MM.1S (cell line): Measurements from ENCODE around the gene CDC20B.
"Not testable (repeated sequence)": the region's sequence is repeated elsewhere in the genome, so short reads cannot be mapped to it uniquely, and the experiment has no call there.

ENCODE experiments used
- DNase-seq: peaks from one replicate; pipeline ENCODE4 v3.0.0-alpha.2; 2015
- H2AFZ ChIP-seq: fragments of 300-600 bp; sonication (generic); 2 replicates; pipeline ENCODE4 v1.6.0; 2016; ENCODE audit warnings: antibody characterized with exemption, low read length
- H3F3A ChIP-seq: fragments of 300-600 bp; sonication (generic); 2 replicates; pipeline ENCODE4 v1.6.1; 2016; ENCODE audit warnings: mild to moderate bottlenecking, antibody characterized with exemption, low read length, moderate library complexity, mixed read lengths; ENCODE audit not compliant: insufficient read depth
- H3K27ac ChIP-seq: fragments of 300-600 bp; sonication (generic); 2 replicates; pipeline ENCODE4 v1.5.1; 2016; ENCODE audit warnings: mild to moderate bottlenecking, low read length
- H3K27me3 ChIP-seq: fragments of 300-600 bp; sonication (generic); replicated peaks from 2 replicates; pipeline ENCODE4 v1.6.0; 2016; ENCODE audit warnings: low read length; ENCODE audit not compliant: insufficient read depth
- H3K36me3 ChIP-seq: fragments of 300-600 bp; sonication (generic); replicated peaks from 2 replicates; pipeline ENCODE4 v1.6.1; 2016; ENCODE audit warnings: mild to moderate bottlenecking, low read length, mixed read lengths; ENCODE audit not compliant: insufficient read depth
- H3K4me1 ChIP-seq: fragments of 300-600 bp; sonication (generic); 2 replicates; pipeline ENCODE4 v1.6.1; 2016; ENCODE audit warnings: low read length, mixed read lengths
- H3K4me2 ChIP-seq: fragments of 300-600 bp; sonication (generic); 2 replicates; pipeline ENCODE4 v1.6.0; 2016; ENCODE audit warnings: low read depth, low read length
- H3K4me3 ChIP-seq: fragments of 300-600 bp; sonication (generic); 2 replicates; pipeline ENCODE4 v1.5.1; 2016; ENCODE audit warnings: low read length, mixed read lengths
- H3K79me2 ChIP-seq: fragments of 300-600 bp; sonication (generic); 2 replicates; pipeline ENCODE4 v1.6.1; 2016; ENCODE audit warnings: mixed run types, low read length, mixed read lengths
- H3K9ac ChIP-seq: fragments of 300-600 bp; sonication (generic); 2 replicates; pipeline ENCODE4 v1.6.1; 2016; ENCODE audit warnings: low read length, mixed read lengths
- H3K9me2 ChIP-seq: fragments of 300-600 bp; sonication (generic); replicated peaks from 2 replicates; pipeline ENCODE4 v1.6.1; 2016; ENCODE audit warnings: mild to moderate bottlenecking, low read length, mixed read lengths; ENCODE audit not compliant: insufficient read depth
- H3K9me3 ChIP-seq: fragments of 300-600 bp; sonication (generic); replicated peaks from 2 replicates; pipeline ENCODE4 v1.6.1; 2016; ENCODE audit warnings: mild to moderate bottlenecking, low read length, mixed read lengths; ENCODE audit not compliant: insufficient read depth
- H4K20me1 ChIP-seq: fragments of 300-600 bp; sonication (generic); 2 replicates; pipeline ENCODE4 v1.6.1; 2016; ENCODE audit warnings: mild to moderate bottlenecking, low read length, moderate library complexity, mixed read lengths; ENCODE audit not compliant: insufficient read depth
- CTCF ChIP-seq: fragments of 300-600 bp; sonication (generic); IDR thresholded peaks from 2 replicates; pipeline ENCODE4 v1.5.1; 2016; ENCODE audit warnings: antibody characterized with exemption, low read length, mixed read lengths
- EZH2 ChIP-seq: fragments of 300-600 bp; sonication (generic); optimal IDR thresholded peaks from 2 replicates; pipeline ENCODE3; 2017; ENCODE audit warnings: low read depth, mild to moderate bottlenecking, antibody characterized with exemption, low read length, mixed read lengths
- EZH2phosphoT487 ChIP-seq: fragments of 300-600 bp; sonication (generic); IDR thresholded peaks from 2 replicates; pipeline ENCODE4 v1.6.1; 2018; ENCODE audit warnings: antibody characterized with exemption, low read length

CDC20B gene

GRCh38 chr5:55096182-55096581 is 76.8 kb downstream of the CDC20B start:
- Histone ChIP-seq H3K9me2 (no peaks in the 10 kb centered on the region), H3K9ac (no peak overlapping the region), H3K27me3 (peaks cover 2% of the 10 kb centered on the region), H3F3A (no peaks in the 10 kb centered on the region), H4K20me1 (no peaks in the 10 kb centered on the region), H3K9me3 (no peaks in the 10 kb centered on the region), H3K4me1 (no peaks in the 10 kb centered on the region), H3K4me3 (no peak overlapping the region), H3K36me3 (no peaks in the 10 kb centered on the region), H3K4me2 (no peak overlapping the region), H3K79me2 (no peaks in the 10 kb centered on the region), H3K27ac (no peak overlapping the region), H2AFZ (no peak overlapping the region)
- TF ChIP-seq EZH2phosphoT487 (no peak), EZH2 (no peak), CTCF (no peak)
- no peak for DNase-seq

DNA sequence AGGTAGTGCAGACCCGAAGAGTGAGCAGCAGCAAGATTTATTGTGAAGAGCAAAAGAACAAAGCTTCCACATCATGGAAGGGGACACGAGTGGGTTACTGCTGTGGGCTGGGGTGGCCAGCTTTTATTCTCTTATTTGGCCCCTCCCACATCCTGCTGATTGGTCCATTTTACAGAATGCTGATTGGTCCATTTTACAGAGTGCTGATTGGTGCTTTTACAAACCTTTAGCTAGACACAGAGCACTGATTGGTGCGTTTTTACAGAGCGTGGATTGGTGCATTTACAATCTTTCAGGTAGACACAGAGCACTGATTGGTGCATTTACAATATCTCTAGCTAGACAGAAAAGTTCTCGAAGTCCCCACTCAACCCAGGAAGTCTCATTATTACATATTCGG is 82.0 kb downstream of the CDC20B start:
- not testable (repeated sequence) for H3K79me2 ChIP-seq, H3K27me3 ChIP-seq, H3F3A ChIP-seq, H3K4me1 ChIP-seq, H3K36me3 ChIP-seq, H2AFZ ChIP-seq, H3K4me3 ChIP-seq, H3K9me2 ChIP-seq, H3K9ac ChIP-seq, H3K27ac ChIP-seq, DNase-seq, H3K4me2 ChIP-seq, H4K20me1 ChIP-seq, H3K9me3 ChIP-seq

- peak; percentile 69 for DNase-seq
- H3K4me2 ChIP-seq, H3K4me1 ChIP-seq, H3K9me3 ChIP-seq, H3K9me2 ChIP-seq, H3K27me3 ChIP-seq, H2AFZ ChIP-seq, H3K79me2 ChIP-seq, H3K36me3 ChIP-seq, H3K27ac ChIP-seq, H3F3A ChIP-seq, H4K20me1 ChIP-seq, H3K9ac ChIP-seq, H3K4me3 ChIP-seq: not testable (repeated sequence)
These were observed 83.7 kb downstream of the CDC20B start for GRCh38 chr5:55089301-55089700.

DNA sequence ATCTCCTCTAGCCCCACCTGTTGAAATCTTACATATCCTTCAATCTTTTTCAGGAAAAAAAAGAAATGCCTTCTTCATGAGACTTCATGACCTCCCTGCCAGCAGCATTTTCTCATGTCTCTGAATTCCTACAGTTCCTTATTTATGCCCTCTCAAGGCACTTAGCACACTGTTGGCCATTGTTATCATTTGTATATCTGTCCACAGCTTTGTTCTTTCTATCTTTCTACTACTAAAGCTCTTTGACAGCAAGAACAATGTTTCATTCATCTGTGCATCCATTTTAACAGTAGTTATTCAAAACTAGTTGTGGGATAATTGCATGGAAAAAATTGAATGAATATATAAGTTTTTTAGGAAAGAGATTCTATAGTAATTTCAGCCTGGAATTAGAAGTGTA is 91.4 kb downstream of the CDC20B start:
- Histone ChIP-seq H4K20me1 (no peaks in the 10 kb centered on the region), H3K9ac (no peak overlapping the region), H3K9me3 (no peaks in the 10 kb centered on the region), H3K27ac (no peak overlapping the region), H2AFZ (no peak overlapping the region), H3F3A (no peaks in the 10 kb centered on the region), H3K9me2 (no peaks in the 10 kb centered on the region), H3K79me2 (no peaks in the 10 kb centered on the region), H3K27me3 (no peaks in the 10 kb centered on the region), H3K4me1 (no peaks in the 10 kb centered on the region), H3K36me3 (no peaks in the 10 kb centered on the region), H3K4me3 (no peak overlapping the region), H3K4me2 (no peak overlapping the region)
- no peak for DNase-seq
- TF ChIP-seq EZH2: no peak
- TF ChIP-seq EZH2phosphoT487: no peak
- no peak for TF ChIP-seq CTCF
